Astrocyte (in vitro differentiated cells and primary cell): ENCODE data around the gene CFAP52. TPM values are rescaled to one million over a fixed set of nuclear protein-coding genes. Genes with fewer than 3 reads are reported as not detected.

ENCODE experiments used
- DNase-seq: peaks from one replicate; pipeline ENCODE4 v3.0.0-alpha.2; 2010; ENCODE audit warnings: low read depth
- FAIRE-seq: peaks from 2 replicates; lab custom pipeline; 2011; peaks lifted over from hg19 to GRCh38; lab: Jason Lieb, UNC
- H2AFZ ChIP-seq: 2 replicates; pipeline ENCODE4 v1.6.0; 2012; ENCODE audit warnings: low read depth, low read length, inconsistent platforms
- H3K27ac ChIP-seq: 2 replicates; pipeline ENCODE4 v1.5.1; 2011; ENCODE audit warnings: low read depth, low read length, inconsistent platforms
- H3K27me3 ChIP-seq: 2 replicates; pipeline ENCODE4 v1.6.0; 2011; ENCODE audit warnings: low read length, inconsistent platforms; ENCODE audit not compliant: insufficient read depth
- H3K36me3 ChIP-seq: 2 replicates; pipeline ENCODE4 v1.5.1; 2011; ENCODE audit warnings: low read length, inconsistent platforms; ENCODE audit not compliant: insufficient read depth
- H3K4me1 ChIP-seq: 2 replicates; pipeline ENCODE4 v1.5.1; 2011; ENCODE audit warnings: low read length, inconsistent platforms; ENCODE audit not compliant: insufficient read depth
- H3K4me2 ChIP-seq: 2 replicates; pipeline ENCODE4 v1.6.0; 2012; ENCODE audit warnings: low read length, inconsistent platforms
- H3K4me3 ChIP-seq: 2 replicates; pipeline ENCODE4 v1.5.1; 2011; ENCODE audit warnings: low read depth, mild to moderate bottlenecking, low read length, inconsistent platforms; ENCODE audit not compliant: insufficient read depth
- H3K79me2 ChIP-seq: 2 replicates; pipeline ENCODE4 v1.6.0; 2012; ENCODE audit warnings: mild to moderate bottlenecking, low read length, inconsistent platforms; ENCODE audit not compliant: insufficient read depth
- H3K9ac ChIP-seq: 2 replicates; pipeline ENCODE4 v1.6.0; 2012; ENCODE audit warnings: mild to moderate bottlenecking, low read length, inconsistent platforms
- H3K9me3 ChIP-seq: 2 replicates; pipeline ENCODE4 v1.5.1; 2012; ENCODE audit warnings: low read depth, mild to moderate bottlenecking, low read length, inconsistent platforms; ENCODE audit not compliant: insufficient read depth
- H4K20me1 ChIP-seq: 2 replicates; pipeline ENCODE4 v1.6.0; 2012; ENCODE audit warnings: low read length, inconsistent platforms; ENCODE audit not compliant: insufficient read depth
- H3K27ac Mint-ChIP-seq: one replicate; pipeline ENCODE4 v1.8.0; 2021; ENCODE audit warnings: mild to moderate bottlenecking, mixed read lengths; ENCODE audit not compliant: unreplicated experiment
- H3K27me3 Mint-ChIP-seq: one replicate; pipeline ENCODE4 v1.8.0; 2021; ENCODE audit warnings: low read depth, mixed read lengths; ENCODE audit not compliant: unreplicated experiment
- H3K36me3 Mint-ChIP-seq: one replicate; pipeline ENCODE4 v1.8.0; 2021; ENCODE audit warnings: low read depth, mixed read lengths; ENCODE audit not compliant: unreplicated experiment
- H3K4me1 Mint-ChIP-seq: one replicate; pipeline ENCODE4 v1.8.0; 2021; ENCODE audit warnings: low read depth, mixed read lengths; ENCODE audit not compliant: unreplicated experiment
- H3K4me3 Mint-ChIP-seq: one replicate; pipeline ENCODE4 v1.8.0; 2021; ENCODE audit warnings: mild to moderate bottlenecking, moderate library complexity, mixed read lengths; ENCODE audit not compliant: unreplicated experiment
- H3K9me3 Mint-ChIP-seq: one replicate; pipeline ENCODE4 v1.8.0; 2021; ENCODE audit warnings: mild to moderate bottlenecking, mixed read lengths; ENCODE audit not compliant: unreplicated experiment
- CTCF ChIP-seq: IDR thresholded peaks from 2 replicates; pipeline ENCODE4 v1.5.1; 2011; ENCODE audit warnings: low read depth, mild to moderate bottlenecking, inconsistent platforms, low read length, moderate library complexity; ENCODE audit not compliant: insufficient read depth
- EZH2 ChIP-seq: IDR thresholded peaks from 2 replicates; pipeline ENCODE4 v1.6.1; 2012; ENCODE audit warnings: mild to moderate bottlenecking, low read length, inconsistent platforms; ENCODE audit not compliant: insufficient read depth
- total RNA-seq: library from RNA; stranded (reverse); gene quantifications from 2 replicates; pipeline ENCODE4 v1.2.1, GENCODE V29; 2021

The CFAP52 gene
- total RNA-seq, 1 donor from 2014 or later = not detected

GRCh38 chr17:9672691-9673090 lies 96.2 kb downstream of the CFAP52 start:
- no peaks in the 10 kb centered on the region for H4K20me1 ChIP-seq
- H2AFZ ChIP-seq = no peak overlapping the region
- no peak overlapping the region for H3K4me3 Mint-ChIP-seq
- no peak for DNase-seq
- no peaks in the 10 kb centered on the region for H3K9me3 ChIP-seq
- H3K4me3 ChIP-seq = no peak overlapping the region
- peaks cover 5% of the 10 kb centered on the region for H3K4me1 ChIP-seq
- peaks cover 2% of the 10 kb centered on the region for H3K9me3 Mint-ChIP-seq
- no peak overlapping the region for H3K4me2 ChIP-seq
- H3K79me2 ChIP-seq = no peaks in the 10 kb centered on the region
- H3K27me3 ChIP-seq = no peaks in the 10 kb centered on the region
- H3K36me3 Mint-ChIP-seq = peaks cover 19% of the 10 kb centered on the region
- no peak overlapping the region for H3K9ac ChIP-seq
- no peak for TF ChIP-seq EZH2
- TF ChIP-seq CTCF = no peak
- H3K27ac ChIP-seq = no peak overlapping the region
- no peaks in the 10 kb centered on the region for H3K36me3 ChIP-seq
- H3K4me1 Mint-ChIP-seq = peaks cover 40% of the 10 kb centered on the region
- FAIRE-seq = no peak
- H3K27me3 Mint-ChIP-seq = no peaks in the 10 kb centered on the region
- H3K27ac Mint-ChIP-seq = no peak overlapping the region

- H3K36me3 ChIP-seq = no peaks in the 10 kb centered on the region
- FAIRE-seq = no peak
- no peak overlapping the region for H3K4me3 ChIP-seq
- peaks cover 3% of the 10 kb centered on the region for H3K4me1 ChIP-seq
- peak overlapping the region; percentile 80 for H3K27ac ChIP-seq
- Mint-ChIP-seq H3K9me3 (peaks cover 11% of the 10 kb centered on the region), H3K4me1 (peaks cover 15% of the 10 kb centered on the region), H3K27me3 (no peaks in the 10 kb centered on the region), H3K27ac (peak overlapping the region; percentile 86), H3K4me3 (no peak overlapping the region), H3K36me3 (peaks cover 36% of the 10 kb centered on the region)
- peaks cover 9% of the 10 kb centered on the region for H3K9me3 ChIP-seq
- no peak for DNase-seq
- H4K20me1 ChIP-seq = no peaks in the 10 kb centered on the region
- no peaks in the 10 kb centered on the region for H3K79me2 ChIP-seq
- no peak overlapping the region for H3K9ac ChIP-seq
- no peak overlapping the region for H3K4me2 ChIP-seq
- H2AFZ ChIP-seq = no peak overlapping the region
- H3K27me3 ChIP-seq = no peaks in the 10 kb centered on the region
- peak; percentile 2 for TF ChIP-seq CTCF
- TF ChIP-seq EZH2 = no peak
Observed at GRCh38 chr17:9676084-9676483, 99.6 kb downstream of the CFAP52 start.

GRCh38 chr17:9676820-9677310 lies 100.4 kb downstream of the CFAP52 start:
- Mint-ChIP-seq H3K36me3 (peaks cover 37% of the 10 kb centered on the region), H3K4me1 (peaks cover 15% of the 10 kb centered on the region), H3K27me3 (no peaks in the 10 kb centered on the region), H3K9me3 (peaks cover 11% of the 10 kb centered on the region), H3K27ac (peak overlapping the region; percentile 86), H3K4me3 (no peak overlapping the region)
- DNase-seq (peak; percentile 93), FAIRE-seq (peak; percentile 13)
- Histone ChIP-seq H3K27ac (peak overlapping the region; percentile 80), H3K9me3 (peaks cover 9% of the 10 kb centered on the region), H3K4me3 (no peak overlapping the region), H3K36me3 (no peaks in the 10 kb centered on the region), H3K9ac (peak overlapping the region; percentile 24), H3K4me1 (peaks cover 3% of the 10 kb centered on the region), H3K79me2 (no peaks in the 10 kb centered on the region), H4K20me1 (no peaks in the 10 kb centered on the region), H3K27me3 (no peaks in the 10 kb centered on the region), H3K4me2 (peak overlapping the region; percentile 46), H2AFZ (peak overlapping the region; percentile 24)
- TF ChIP-seq CTCF = no peak
- no peak for TF ChIP-seq EZH2
